Pancreas (tissue), 10 donors: ENCODE data around the gene TMEM135. TPM values are rescaled to one million over a fixed set of nuclear protein-coding genes. Genes with fewer than 3 reads are reported as not detected.

ENCODE experiments used
- ATAC-seq, 4 donors: fragments of 200-7000 bp; cut with Tn5 transposase; one replicate each; pipeline versions ENCODE4 v1.8.0 to v1.9.1; 2020; ENCODE audit warnings: mild to moderate bottlenecking in 4 of 4, moderate library complexity in 4 of 4
- DNase-seq, 6 donors: peaks; one replicate each; pipeline ENCODE4 v3.0.0-alpha.2; 2020
- FAIRE-seq: peaks from 2 replicates; lab custom pipeline; 2012; peaks lifted over from hg19 to GRCh38; lab: Jason Lieb, UNC
- H3K27ac ChIP-seq, 4 donors: fragments of 200-600 bp; sonication (generic); 1 replicate in 3 of 4; 2 replicates in 1 of 4; pipeline versions ENCODE4 v1.5.0 to v1.8.0; 2020
- H3K27me3 ChIP-seq, 4 donors: fragments of 200-600 bp; one replicate each; pipeline ENCODE4 v1.8.0; 2021
- H3K36me3 ChIP-seq, 3 donors: fragments of 200-600 bp; sonication (generic) in 1 of 3; one replicate each; pipeline versions ENCODE4 v1.5.0 to v1.8.0; 2020 to 2021
- H3K4me1 ChIP-seq, 3 donors: fragments of 200-600 bp; one replicate each; pipeline ENCODE4 v1.8.0; 2021
- H3K4me3 ChIP-seq, 4 donors: fragments of 200-600 bp; sonication (generic) in 2 of 4; one replicate each; pipeline versions ENCODE4 v1.5.0 to v1.8.0; 2020 to 2021
- H3K9me3 ChIP-seq, 4 donors: fragments of 200-600 bp; one replicate each; pipeline ENCODE4 v1.8.0; 2021
- CTCF ChIP-seq, 4 donors: fragments of 200-600 bp; sonication (generic) in 3 of 4; IDR thresholded peaks; one replicate each; pipeline versions ENCODE4 v1.5.0 to v1.8.0; 2021; ENCODE audit warnings: antibody characterized with exemption in 4 of 4
- WGBS, 2 donors: extraction: QIAGEN DNeasy Blood & Tissue Kit; methylation state at CpG; one replicate each; pipeline ENCODE4 v1.1.7; 2013; 5-methylcytosine and 5-hydroxymethylcytosine counted together
- intact Hi-C, 3 donors: fragments of 100-400 bp; cut with DNase I; formaldehyde crosslinking; loops; one replicate each; pipeline versions ENCODE4 v1.11.1 to v1.14.2; 2022
- polyA plus RNA-seq, 2 donors: library from polyadenylated mRNA; stranded (reverse); fragments of 200-250 nt; gene quantifications; one replicate each; pipeline ENCODE4 v1.2.3, GENCODE V29; 2013
- total RNA-seq, 6 donors: library from RNA; stranded (reverse); fragmentation: NEBNext Ultra II Directional in 4 of 6; extraction: Animal tissue kit (Norgen Biotek cat#: 25700) in 4 of 6; gene quantifications; one replicate each; pipeline versions ENCODE4 v1.2.1 to v1.2.4, GENCODE V29; 2021 to 2023
- donor health status: healthy with polysubstance abuse.
- donor health status: DM: no; HTN: no; CAD: no; lungs with moderate emphysema.
- donor health status: DM: no; HTN: no; CAD: no.
- donor health status: control.
- donor health status: control.
- donor health status: Bipolar disorder and iron deficiency.
- donor health status: DM: yes; HTN: yes; CAD: no.
- donor health status: DM: no; HTN: no; CAD: no.
- donor health status: DM: no; HTN: no; CAD: no.
- donor health status: DM: yes; HTN: yes; CAD: no.

The TMEM135 gene
- total and polyA plus RNA-seq, 8 donors, result 2.6 to 10.1 (median 8.0) TPM

GRCh38 chr11:87030458-87031054 lies 7.2 kb upstream of the TMEM135 start:
- no peak overlapping the region for H3K27ac ChIP-seq
- no peak for TF ChIP-seq CTCF (IDR thresholded peaks at IDR 0.05)
- 75 to 76% methylated on average over 5 of the region's 5 CpGs for WGBS, 2 donors
- H3K36me3 ChIP-seq, result no peaks in the 10 kb centered on the region
- ATAC-seq (no peak), DNase-seq (no peak), FAIRE-seq (no peak)
- H3K27me3 ChIP-seq, result no peaks in the 10 kb centered on the region
- H3K9me3 ChIP-seq, result no peaks in the 10 kb centered on the region
- H3K4me1 ChIP-seq, result no peaks in the 10 kb centered on the region
- H3K4me3 ChIP-seq, result no peak overlapping the region
- intact Hi-C loops, result no loop called here

DNA sequence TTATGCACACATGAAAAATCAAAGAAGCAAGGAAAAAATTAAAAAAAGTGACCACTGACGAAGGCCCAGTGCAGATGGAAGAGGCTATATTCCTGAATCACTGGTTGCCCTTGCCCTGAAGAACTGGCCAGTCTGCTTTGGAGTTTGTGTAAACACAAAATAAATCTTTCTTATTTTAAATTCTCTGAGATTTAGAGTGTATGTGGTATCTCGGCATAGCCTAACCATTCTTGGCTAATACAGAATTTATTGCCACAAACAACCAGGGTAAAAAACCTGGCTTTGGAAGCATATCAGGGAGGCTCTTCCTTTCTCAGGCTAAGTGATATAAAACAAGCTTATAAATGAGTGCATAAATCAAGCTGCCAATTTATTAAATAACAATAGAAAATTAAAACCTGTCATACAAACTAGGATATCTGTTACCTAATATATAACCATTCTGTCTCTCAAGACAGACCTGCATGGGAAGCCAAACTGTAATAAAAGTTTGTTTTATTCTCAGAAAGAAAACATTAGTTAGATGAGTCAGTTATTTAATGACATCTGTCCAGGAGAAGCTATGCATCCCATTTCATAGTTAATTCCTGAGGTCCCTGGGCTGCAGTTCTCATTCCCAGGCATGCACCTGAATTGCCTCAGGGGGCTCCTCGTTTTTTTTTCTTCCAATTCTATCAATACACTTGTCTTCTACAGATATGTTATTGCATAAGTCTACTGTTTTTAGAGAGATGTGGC lies 6.1 kb upstream of the TMEM135 start:
- ATAC-seq (no peak), DNase-seq (no peak), FAIRE-seq (no peak)
- Histone ChIP-seq H3K4me3 (no peak overlapping the region), H3K4me1 (peaks cover 0 to 2% (median 0%) of the 10 kb centered on the region in 3 donors), H3K27me3 (no peaks in the 10 kb centered on the region), H3K36me3 (no peaks in the 10 kb centered on the region), H3K9me3 (no peaks in the 10 kb centered on the region), H3K27ac (no peak overlapping the region)
- WGBS, 2 donors, result 45 to 54% methylated on average over 3 of the region's 3 CpGs
- TF ChIP-seq CTCF (IDR thresholded peaks at IDR 0.05), result no peak
- intact Hi-C loops, result no loop called here

DNA sequence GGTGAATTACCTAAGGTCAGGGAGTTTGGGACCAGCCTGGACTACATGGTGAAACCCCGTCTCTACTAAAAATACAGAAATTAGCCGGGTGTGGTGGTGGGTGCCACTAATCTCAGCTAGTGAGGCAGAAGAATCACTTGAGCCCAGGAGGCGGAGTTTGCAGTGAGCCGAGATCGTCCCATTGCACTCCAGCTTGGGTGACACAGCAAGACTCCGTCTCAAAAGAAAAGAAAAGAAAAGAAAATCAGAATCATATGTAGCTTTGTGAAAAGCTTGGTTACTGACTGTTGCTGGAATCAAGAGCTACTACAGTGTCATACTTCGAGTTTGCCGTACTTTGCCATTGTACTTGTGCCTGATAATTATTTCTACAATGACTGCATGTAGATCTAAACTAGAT lies 4.2 kb upstream of the TMEM135 start:
- no peak overlapping the region for H3K4me3 ChIP-seq
- no peak for ATAC-seq
- no peaks in the 10 kb centered on the region for H3K36me3 ChIP-seq
- DNase-seq, result no peak
- peaks cover 6 to 7% (median 7%) of the 10 kb centered on the region in 3 donors for H3K4me1 ChIP-seq
- H3K9me3 ChIP-seq, result no peaks in the 10 kb centered on the region
- no peaks in the 10 kb centered on the region for H3K27me3 ChIP-seq
- no peak for FAIRE-seq
- no peak for TF ChIP-seq CTCF (IDR thresholded peaks at IDR 0.05)
- 80 to 81% methylated on average over 8 of the region's 8 CpGs for WGBS, 2 donors
- H3K27ac ChIP-seq, result no peak overlapping the region
- intact Hi-C loops, result no loop called here

DNA sequence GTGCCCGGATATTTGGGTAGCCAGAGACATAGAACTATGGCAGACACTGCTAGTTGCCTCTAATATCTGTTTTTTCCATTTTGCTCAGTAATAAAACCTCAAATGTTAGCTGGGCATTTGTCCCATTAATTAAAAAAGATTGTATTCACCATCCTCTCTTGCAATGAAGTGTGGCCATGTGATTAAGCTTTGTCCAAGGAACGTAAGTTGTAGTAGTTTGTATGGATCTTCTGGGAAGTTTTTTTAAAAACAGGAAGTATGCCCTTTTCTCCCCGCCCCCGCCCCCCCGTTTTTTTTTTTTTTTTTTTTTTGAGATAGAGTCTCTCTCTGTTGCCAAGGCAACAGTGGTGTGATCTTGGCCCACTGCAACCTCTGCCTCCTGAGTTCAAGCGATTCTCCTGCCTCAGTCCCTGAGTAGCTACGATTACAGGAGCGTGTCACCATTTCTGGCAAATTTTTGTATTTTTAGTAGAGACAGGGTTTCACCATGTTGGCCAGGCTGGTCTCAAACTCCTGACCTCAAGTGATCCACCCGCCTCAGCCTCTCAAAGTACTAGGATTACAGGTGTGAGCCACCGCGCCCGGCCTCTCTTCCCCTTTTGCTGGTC lies 1.7 kb upstream of the TMEM135 start:
- H3K27me3 ChIP-seq, result no peaks in the 10 kb centered on the region
- DNase-seq (no peak), ATAC-seq (no peak), FAIRE-seq (no peak)
- WGBS, 2 donors, result 69 to 79% methylated on average over 12 of the region's 12 CpGs
- no peak overlapping the region for H3K27ac ChIP-seq
- TF ChIP-seq CTCF (IDR thresholded peaks at IDR 0.05), result no peak
- no peaks in the 10 kb centered on the region for H3K36me3 ChIP-seq
- intact Hi-C loops, result no loop called here
- H3K4me1 ChIP-seq, result peaks cover 7 to 18% (median 9%) of the 10 kb centered on the region in 3 donors
- H3K4me3 ChIP-seq, result no peak overlapping the region
- no peaks in the 10 kb centered on the region for H3K9me3 ChIP-seq
